SJSA1 (cell line): ENCODE measurements around the gene TMEM91. TPM values are rescaled to one million over a fixed set of nuclear protein-coding genes. Genes with fewer than 3 reads are reported as not detected.
"Not testable (repeated sequence)": the region's sequence is repeated elsewhere in the genome, so short reads cannot be mapped to it uniquely, and the experiment has no call there.

Source experiments
- DNase-seq, 2 experiments: peaks; one replicate each; pipeline ENCODE4 v3.0.0-alpha.2; 2015 to 2020; ENCODE audit warnings: low spot score in 2 of 2, low read depth in 1 of 2
- H3K27ac ChIP-seq: fragments of 250-450 bp; sonication (Bioruptor Pico); 2 replicates; pipeline ENCODE4 v1.5.1; 2020; ENCODE audit warnings: mild to moderate bottlenecking, moderate library complexity
- H3K27me3 ChIP-seq: fragments of 250-450 bp; sonication (Bioruptor Pico); replicated peaks from 2 replicates; pipeline ENCODE4 v1.5.1; 2020; ENCODE audit warnings: mild to moderate bottlenecking, moderate library complexity
- H3K36me3 ChIP-seq: fragments of 250-450 bp; sonication (Bioruptor Pico); 2 replicates; pipeline ENCODE4 v1.5.1; 2020; ENCODE audit warnings: mild to moderate bottlenecking
- H3K4me1 ChIP-seq: fragments of 250-450 bp; sonication (Bioruptor Pico); replicated peaks from 2 replicates; pipeline ENCODE4 v1.6.1; 2021; ENCODE audit warnings: mild to moderate bottlenecking
- H3K4me3 ChIP-seq: fragments of 250-450 bp; sonication (Bioruptor Pico); 2 replicates; pipeline ENCODE4 v1.5.1; 2020; ENCODE audit warnings: mild to moderate bottlenecking
- H3K9me3 ChIP-seq: fragments of 250-450 bp; sonication (Bioruptor Pico); replicated peaks from 2 replicates; pipeline ENCODE4 v1.5.1; 2020; ENCODE audit warnings: mild to moderate bottlenecking
- total RNA-seq: library from RNA; depleted of rRNA; stranded (reverse); fragments of >200 nt; shearing (Covaris generic); gene quantifications from 2 replicates; pipeline ENCODE4 v1.2.3, GENCODE V29; 2014

TMEM91 gene
- total RNA-seq, 1 experiment from 2014 or later, result 2.5 TPM

DNA sequence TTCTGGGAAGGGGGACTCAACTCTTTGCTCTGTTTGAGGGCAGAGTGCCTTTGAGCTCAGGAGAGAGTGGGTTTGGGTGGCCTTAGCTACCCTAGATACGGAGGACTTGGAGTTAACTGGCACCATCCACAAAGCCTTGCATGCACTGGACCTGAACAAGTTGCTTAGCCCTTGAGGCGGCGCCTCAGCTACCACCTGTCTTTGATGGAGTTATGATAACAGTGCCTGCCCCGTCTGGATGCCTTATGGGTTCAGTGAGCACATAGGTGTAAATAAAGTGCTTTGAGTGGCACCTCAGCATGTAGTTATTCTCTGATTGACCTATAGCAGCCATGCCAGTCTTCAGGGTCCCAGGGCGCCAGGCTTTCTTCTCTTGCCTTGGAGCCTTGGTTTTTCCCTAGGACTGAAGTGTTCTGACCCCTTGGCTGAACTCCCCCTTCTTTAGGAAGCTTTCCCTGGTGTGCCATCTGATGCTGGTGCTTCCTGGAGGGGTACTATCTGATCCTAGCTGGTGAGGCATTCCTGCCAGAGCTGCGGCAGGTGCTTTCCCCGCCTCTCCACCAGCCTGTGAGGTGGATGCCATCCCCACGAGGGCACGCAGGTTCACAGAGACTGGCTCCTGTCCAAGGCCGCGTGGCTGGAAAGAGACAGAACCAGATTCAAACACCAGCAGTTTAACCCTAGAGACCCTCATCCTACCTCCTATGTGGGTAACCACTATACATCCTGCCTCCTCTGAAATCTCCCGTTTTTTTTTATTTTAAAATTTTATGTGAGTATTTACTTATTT, 27.0 kb downstream of the TMEM91 start:
- Histone ChIP-seq H3K27ac (no peak overlapping the region), H3K36me3 (no peaks in the 10 kb centered on the region), H3K27me3 (no peaks in the 10 kb centered on the region), H3K9me3 (no peaks in the 10 kb centered on the region), H3K4me1 (peaks cover 5% of the 10 kb centered on the region), H3K4me3 (no peak overlapping the region)
- no peak for DNase-seq

DNA sequence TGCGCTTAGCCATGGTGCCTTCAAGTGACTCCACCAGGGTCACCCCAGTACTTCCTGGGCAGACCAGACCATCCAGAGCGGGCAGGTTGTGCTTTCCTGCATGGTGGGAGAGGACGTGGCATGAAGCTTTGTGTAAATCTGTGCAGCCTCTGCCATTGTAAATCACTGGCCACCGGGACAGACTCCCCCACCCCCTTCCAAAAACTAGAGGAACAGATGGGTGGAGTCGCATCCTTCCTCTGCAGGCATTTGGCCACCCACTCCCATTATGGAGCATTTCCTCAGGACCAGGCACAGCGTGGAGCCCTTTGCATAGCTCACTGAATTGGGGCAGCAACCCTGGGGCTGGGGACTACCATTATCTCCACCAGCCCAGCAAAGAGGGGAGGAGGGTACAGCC, 29.4 kb downstream of the TMEM91 start:
- no peak overlapping the region for H3K27ac ChIP-seq
- no peaks in the 10 kb centered on the region for H3K27me3 ChIP-seq
- no peaks in the 10 kb centered on the region for H3K9me3 ChIP-seq
- no peaks in the 10 kb centered on the region for H3K4me1 ChIP-seq
- no peaks in the 10 kb centered on the region for H3K36me3 ChIP-seq
- H3K4me3 ChIP-seq, result no peak overlapping the region
- DNase-seq, result no peak

DNA sequence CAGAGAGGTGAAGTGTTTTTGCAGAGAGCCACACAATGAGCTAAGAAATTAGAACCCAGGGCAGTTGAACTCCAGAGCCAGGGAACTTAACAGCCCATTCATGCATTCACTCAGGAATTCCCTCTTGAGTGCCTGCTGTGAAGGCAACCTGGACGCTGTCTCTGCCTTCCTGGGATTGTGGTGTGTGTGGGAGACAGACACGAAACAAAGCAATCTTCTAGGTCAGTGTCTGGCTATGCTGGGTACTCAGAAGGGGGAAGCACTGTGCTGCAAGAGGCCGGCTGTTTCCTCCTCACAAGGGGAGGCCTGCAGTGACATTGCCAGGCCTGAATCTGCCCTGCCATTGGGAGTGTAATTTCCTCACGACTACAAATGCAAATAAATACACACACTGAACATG, 30.9 kb downstream of the TMEM91 start:
- Histone ChIP-seq H3K27ac (no peak overlapping the region), H3K9me3 (no peaks in the 10 kb centered on the region), H3K4me1 (no peaks in the 10 kb centered on the region), H3K27me3 (no peaks in the 10 kb centered on the region), H3K36me3 (no peaks in the 10 kb centered on the region), H3K4me3 (no peak overlapping the region)
- no peak for DNase-seq

DNA sequence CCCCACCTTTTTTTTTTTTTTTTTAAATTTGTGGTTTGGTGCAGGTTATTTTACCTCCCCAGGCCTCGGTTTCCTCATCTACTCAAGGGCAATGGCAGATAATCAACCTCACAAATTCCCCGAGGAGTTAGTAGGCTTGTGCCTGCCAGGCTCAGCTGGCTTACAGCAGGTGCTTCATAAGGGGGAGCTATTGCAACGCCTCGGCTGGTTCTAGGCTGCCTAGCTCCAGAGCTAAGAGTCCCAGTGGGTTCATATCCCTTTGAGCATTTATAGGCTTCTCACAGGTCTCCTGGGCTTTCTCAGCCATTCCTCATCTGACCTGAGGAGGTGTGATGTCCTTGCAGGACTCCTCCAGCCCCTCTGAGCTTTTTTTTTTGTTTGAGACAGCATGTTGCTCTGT, 31.9 kb downstream of the TMEM91 start:
- no peaks in the 10 kb centered on the region for H3K27me3 ChIP-seq
- no peaks in the 10 kb centered on the region for H3K9me3 ChIP-seq
- H3K36me3 ChIP-seq, result peaks cover 3% of the 10 kb centered on the region; the same call in 1 of the 2 replicates
- H3K4me3 ChIP-seq, result no peak overlapping the region
- DNase-seq, result no peak
- H3K27ac ChIP-seq, result no peak overlapping the region
- H3K4me1 ChIP-seq, result no peaks in the 10 kb centered on the region

DNA sequence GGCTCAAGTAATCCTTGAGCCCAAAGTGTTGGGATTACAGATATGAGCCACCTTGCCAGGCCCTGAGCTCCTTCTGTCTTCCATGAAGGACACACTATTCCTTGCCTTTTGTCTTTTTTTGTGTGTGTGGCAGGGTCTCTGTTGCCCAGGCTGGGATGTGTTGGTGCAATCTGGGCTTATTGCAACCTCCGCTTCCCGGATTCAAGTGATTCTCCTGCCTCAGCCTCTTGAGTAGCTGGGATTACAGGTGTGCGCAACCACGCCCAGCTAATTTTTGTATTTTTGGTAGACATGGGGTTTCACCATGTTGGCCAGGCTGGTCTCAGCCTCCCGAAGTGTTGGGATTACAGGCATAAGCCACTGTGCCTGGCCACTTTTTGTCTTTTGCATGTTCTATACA, 32.5 kb downstream of the TMEM91 start:
- not testable (repeated sequence) for H3K27me3 ChIP-seq, H3K4me1 ChIP-seq, DNase-seq, H3K27ac ChIP-seq, H3K9me3 ChIP-seq, H3K4me3 ChIP-seq, H3K36me3 ChIP-seq

DNA sequence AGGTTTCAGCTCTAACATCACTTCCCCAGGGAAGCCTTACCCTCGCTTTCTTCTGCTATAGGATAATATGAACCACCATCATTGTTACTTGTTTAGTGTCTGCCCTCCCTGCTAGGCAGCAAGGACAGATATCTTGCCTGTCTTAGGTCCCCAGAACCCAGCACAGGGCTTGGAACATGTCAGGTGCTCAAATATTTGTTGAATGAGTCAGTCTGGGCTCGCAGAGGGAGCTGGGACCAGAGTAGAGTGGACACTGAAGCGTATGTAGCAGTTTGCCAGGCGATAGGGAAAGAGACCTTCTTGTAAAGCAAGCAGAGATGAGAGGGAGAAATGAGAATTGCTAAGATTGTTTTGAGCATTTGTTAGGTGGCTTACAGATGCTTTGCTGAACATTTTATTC, 33.0 kb downstream of the TMEM91 start:
- Histone ChIP-seq H3K36me3 (peaks cover 3% of the 10 kb centered on the region), H3K4me3 (no peak overlapping the region), H3K4me1 (no peaks in the 10 kb centered on the region), H3K27ac (no peak overlapping the region), H3K27me3 (no peaks in the 10 kb centered on the region), H3K9me3 (no peaks in the 10 kb centered on the region)
- no peak for DNase-seq

DNA sequence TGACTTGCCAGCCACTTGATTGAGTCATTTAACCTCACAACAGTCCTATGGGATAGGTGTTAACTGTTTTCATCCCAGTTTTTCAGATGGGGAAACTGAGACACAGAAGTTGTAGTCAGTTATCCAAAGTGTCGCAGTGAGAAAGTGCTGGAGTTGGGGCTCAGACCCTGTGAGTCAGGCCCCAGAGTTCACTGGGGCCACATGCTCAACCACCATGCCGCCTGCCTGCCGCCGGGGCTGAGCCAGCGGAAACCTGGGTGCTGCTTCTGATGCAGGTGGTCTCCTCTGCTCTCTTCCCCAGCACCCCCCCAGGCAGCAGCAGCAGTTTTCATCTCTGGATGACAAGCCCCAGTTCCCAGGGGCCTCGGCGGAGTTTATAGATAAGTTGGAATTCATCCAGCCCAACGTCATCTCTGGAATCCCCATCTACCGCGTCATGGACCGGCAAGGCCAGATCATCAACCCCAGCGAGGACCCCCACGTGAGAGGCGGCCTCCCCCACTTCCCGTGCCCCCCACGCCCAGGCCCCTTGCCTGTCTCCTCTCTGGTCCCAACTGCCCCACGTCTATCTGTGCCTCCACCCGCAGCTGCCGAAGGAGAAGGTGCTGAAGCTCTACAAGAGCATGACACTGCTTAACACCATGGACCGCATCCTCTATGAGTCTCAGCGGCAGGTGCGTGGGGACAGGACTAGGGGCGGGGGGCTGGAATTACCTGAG, 34.2 kb downstream of the TMEM91 start:
- Histone ChIP-seq H3K27ac (no peak overlapping the region), H3K4me3 (no peak overlapping the region), H3K4me1 (no peaks in the 10 kb centered on the region), H3K36me3 (peaks cover 3% of the 10 kb centered on the region), H3K27me3 (no peaks in the 10 kb centered on the region), H3K9me3 (no peaks in the 10 kb centered on the region)
- no peak for DNase-seq

DNA sequence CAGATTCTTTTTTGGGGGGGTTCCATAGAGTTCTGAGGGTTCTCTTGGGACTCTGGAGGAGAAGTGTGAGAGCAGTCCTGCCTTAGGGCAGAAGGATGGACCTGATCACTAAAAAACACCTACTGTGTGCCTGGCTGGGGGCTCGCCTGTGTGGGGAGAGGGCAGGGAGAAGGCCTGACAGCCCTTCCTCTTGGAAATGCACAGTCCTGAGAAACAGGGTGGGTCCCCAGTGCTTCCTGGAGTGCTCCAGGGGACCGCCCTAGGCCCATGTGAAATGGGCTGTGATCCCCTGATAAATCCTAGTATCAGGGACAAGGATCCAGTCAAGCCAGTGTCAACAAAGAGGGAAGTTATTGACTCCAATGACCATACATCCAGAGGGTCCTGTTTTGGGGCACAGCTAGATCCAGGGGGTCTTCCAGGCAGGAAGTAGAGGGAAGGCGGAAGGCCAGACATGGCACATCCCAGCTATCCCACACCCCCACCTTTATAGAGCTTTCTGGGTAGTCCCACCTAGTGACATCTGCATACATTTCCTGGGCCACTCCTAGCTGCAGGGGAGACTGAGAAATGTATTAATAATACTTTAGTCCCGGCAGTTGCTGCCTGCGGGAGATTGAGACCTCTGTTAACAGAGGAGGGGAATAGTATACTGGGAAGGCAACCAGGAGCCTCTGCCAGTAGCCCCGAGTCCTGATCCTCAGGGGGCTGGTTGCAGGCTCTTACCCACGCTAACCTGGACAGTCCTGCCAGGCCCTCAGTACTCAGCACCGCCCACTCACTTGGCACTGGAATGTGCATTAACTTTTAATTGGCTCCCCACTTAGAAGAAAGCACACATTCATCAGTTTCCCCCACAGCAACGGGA, 35.0 kb downstream of the TMEM91 start:
- no peak for DNase-seq
- H3K27me3 ChIP-seq, result no peaks in the 10 kb centered on the region
- H3K36me3 ChIP-seq, result peaks cover 6% of the 10 kb centered on the region
- H3K27ac ChIP-seq, result no peak overlapping the region
- H3K9me3 ChIP-seq, result no peaks in the 10 kb centered on the region
- H3K4me3 ChIP-seq, result no peak overlapping the region
- H3K4me1 ChIP-seq, result no peaks in the 10 kb centered on the region

DNA sequence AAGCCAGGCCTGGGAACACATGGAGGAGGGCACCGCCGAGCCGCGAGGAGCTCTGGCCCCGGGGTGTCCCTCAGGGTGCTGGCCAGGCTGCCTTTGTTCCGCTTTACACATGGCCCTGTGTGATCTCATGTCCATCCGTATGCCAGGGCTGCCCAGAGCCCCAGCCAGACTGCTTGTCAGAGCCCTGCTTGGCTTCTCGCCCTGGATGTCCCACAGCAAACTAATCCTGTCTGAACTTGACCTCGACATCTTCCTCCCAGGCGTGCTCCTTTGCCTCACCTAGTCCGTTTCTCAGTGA, 35.6 kb downstream of the TMEM91 start:
- Histone ChIP-seq H3K36me3 (peaks cover 11% of the 10 kb centered on the region), H3K4me1 (no peaks in the 10 kb centered on the region), H3K4me3 (no peak overlapping the region), H3K27me3 (no peaks in the 10 kb centered on the region), H3K9me3 (no peaks in the 10 kb centered on the region), H3K27ac (no peak overlapping the region)
- DNase-seq, result no peak

DNA sequence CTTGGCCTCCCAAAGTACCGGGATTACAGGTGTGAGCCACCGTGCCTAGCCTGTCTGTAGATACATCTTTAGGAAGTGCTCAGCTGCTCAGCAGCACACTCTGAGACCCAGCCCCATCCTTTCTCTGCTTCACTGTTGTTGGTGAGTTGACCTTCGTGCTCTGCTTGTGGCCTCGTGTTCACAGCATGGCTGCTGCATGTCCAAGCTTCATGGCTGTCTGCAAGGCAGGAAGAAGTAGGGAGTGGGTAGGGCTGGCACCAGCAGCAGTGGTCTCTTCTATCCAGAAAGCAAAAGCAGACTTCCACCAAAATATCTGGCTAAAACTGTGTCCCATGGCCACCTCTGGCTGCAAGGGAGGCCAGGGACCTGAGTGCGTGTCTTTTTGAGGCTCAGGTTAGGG, 36.6 kb downstream of the TMEM91 start:
- Histone ChIP-seq H3K36me3 (peaks cover 11% of the 10 kb centered on the region), H3K4me3 (no peak overlapping the region), H3K4me1 (no peaks in the 10 kb centered on the region), H3K27me3 (no peaks in the 10 kb centered on the region), H3K27ac (no peak overlapping the region), H3K9me3 (no peaks in the 10 kb centered on the region)
- DNase-seq, result no peak

DNA sequence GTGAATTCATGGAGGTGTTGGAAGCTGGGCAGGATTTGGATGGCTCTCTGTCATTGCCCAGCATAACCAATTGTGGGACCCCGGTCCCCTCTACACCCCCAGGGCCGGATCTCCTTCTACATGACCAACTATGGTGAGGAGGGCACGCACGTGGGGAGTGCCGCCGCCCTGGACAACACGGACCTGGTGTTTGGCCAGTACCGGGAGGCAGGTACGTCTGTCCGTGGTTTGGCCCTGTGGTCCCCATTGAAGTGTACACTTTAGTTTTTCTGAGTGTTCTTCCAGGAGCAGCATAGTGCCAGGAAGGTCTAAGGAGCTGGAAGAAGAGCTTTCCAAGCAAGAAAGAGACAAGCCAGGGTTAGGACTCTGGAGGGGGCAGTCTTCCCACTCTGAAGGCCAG, 37.6 kb downstream of the TMEM91 start:
- no peak overlapping the region for H3K4me3 ChIP-seq
- no peaks in the 10 kb centered on the region for H3K4me1 ChIP-seq
- H3K9me3 ChIP-seq, result no peaks in the 10 kb centered on the region
- H3K27ac ChIP-seq, result no peak overlapping the region
- no peaks in the 10 kb centered on the region for H3K27me3 ChIP-seq
- H3K36me3 ChIP-seq, result peaks cover 14% of the 10 kb centered on the region
- no peak for DNase-seq

DNA sequence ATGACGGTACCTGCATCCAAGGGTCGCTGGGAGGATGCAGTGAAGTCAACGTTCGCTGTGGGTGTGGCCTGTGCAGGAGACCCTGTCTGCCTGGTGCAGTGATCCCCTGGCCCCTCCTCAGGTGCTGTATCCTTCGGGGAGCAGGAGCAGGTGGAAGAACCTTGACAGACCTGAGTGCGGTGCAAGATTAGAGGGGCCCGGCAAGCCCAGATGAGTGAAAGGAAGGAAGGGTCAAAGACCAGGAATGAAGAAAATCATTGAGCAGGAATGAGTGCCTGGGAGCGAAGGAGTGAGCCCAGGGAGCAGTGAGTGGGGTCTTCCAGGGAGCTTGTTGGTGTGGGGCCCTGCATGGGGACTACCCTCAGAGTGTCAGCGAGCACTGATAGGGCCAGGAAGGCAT, 38.1 kb downstream of the TMEM91 start:
- Histone ChIP-seq H3K9me3 (no peaks in the 10 kb centered on the region), H3K27me3 (no peaks in the 10 kb centered on the region), H3K4me1 (no peaks in the 10 kb centered on the region), H3K4me3 (no peak overlapping the region), H3K27ac (no peak overlapping the region), H3K36me3 (peaks cover 19% of the 10 kb centered on the region)
- DNase-seq, result no peak

DNA sequence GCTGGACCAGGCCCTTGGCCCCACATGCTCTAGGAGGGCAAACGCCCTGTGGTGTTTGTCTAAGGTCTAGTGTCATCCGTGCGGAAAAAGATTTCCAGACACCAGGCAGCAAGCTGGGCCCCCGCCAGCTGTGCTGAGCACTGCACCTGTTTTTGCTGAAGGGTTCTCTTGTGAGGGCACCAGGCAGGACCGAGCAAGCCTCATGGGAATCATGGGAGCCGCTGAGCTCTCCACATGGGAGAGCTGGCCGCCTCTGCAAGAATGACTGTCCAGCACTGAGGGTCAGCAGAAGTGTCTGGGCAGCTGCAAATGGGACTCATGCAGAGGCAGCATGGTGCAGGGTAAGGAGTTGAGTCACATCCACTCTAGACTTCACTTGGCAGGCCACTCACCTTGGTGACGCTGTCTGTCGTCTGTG, 38.8 kb downstream of the TMEM91 start:
- H3K36me3 ChIP-seq, result peaks cover 23% of the 10 kb centered on the region
- H3K27ac ChIP-seq, result no peak overlapping the region
- no peaks in the 10 kb centered on the region for H3K27me3 ChIP-seq
- no peaks in the 10 kb centered on the region for H3K9me3 ChIP-seq
- H3K4me3 ChIP-seq, result no peak overlapping the region
- no peak for DNase-seq
- H3K4me1 ChIP-seq, result no peaks in the 10 kb centered on the region

DNA sequence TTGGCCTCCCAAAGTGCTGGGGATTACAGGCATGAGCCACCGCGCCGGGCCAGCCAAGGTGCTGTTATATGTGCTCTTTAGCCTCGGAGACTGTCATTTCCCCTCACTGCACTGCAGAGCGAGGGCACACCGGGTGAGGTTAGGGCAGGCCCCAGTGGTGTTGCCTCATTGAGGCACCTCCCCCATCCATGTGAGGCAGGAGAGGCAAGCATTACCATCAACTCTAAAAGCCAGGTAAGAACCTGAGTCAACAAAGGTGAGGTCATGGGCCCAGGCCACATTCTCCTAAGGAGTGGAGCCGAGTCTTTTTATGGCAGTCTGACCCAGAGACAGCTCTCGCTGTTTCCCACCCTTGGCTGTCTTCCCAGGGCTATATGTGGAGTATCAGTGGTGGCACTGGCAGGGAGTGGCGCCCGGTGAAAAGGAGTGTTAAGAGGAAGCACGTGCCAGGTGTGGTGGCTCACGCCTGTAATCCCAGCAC, 39.9 kb downstream of the TMEM91 start:
- Histone ChIP-seq H3K4me1 (no peaks in the 10 kb centered on the region), H3K27ac (no peak overlapping the region), H3K4me3 (no peak overlapping the region), H3K36me3 (peaks cover 30% of the 10 kb centered on the region), H3K27me3 (no peaks in the 10 kb centered on the region), H3K9me3 (no peaks in the 10 kb centered on the region)
- no peak for DNase-seq
